Measurements from ENCODE around the gene BOLL. TPM values are rescaled to one million over a fixed set of nuclear protein-coding genes. Genes with fewer than 3 reads are reported as not detected.

Gene BOLL
- total RNA-seq, 4 donors from 2014 or later: not detected

Other genes starting within 250 kb of the BOLL start
- 10 to 100 TPM in 2 of 4 donors, 1 to 10 TPM in 2; 5.3 to 27.3 (median 14.0) TPM for gene RFTN2, start 109.7 kb downstream of the BOLL start, total RNA-seq
- 10 to 100 TPM in 1 of 4 donors, 1 to 10 TPM in 3; 5.4 to 24.9 (median 7.5) TPM for gene MARS2, start 80.0 kb downstream of the BOLL start, total RNA-seq
- 10 to 100 TPM in 2 of 4 donors, 1 to 10 TPM in 2; 5.4 to 21.8 (median 10.2) TPM for gene PLCL1, start 19.3 kb upstream of the BOLL start, total RNA-seq

All from omental fat pad (tissue), 4 donors.